GM18909 (cell line): ENCODE results near the gene ARL3.
"Not testable (repeated sequence)": the region's sequence is repeated elsewhere in the genome, so short reads cannot be mapped to it uniquely, and the experiment has no call there.

ENCODE experiments used
- ATAC-seq: cut with Tn5 transposase; IDR thresholded peaks from one replicate; pipeline ENCODE4 v1.9.1; 2021; ENCODE audit warnings: mild to moderate bottlenecking; ENCODE audit not compliant: unreplicated experiment, poor library complexity

ARL3 gene

GRCh38 chr10:102713814-102714620, at the start of gene ARL3:
TSS of gene ARL3 (minus strand) at chr10:102714397. CDS start at chr10:102714275, 122 bp downstream.
- ATAC-seq, result peak; percentile 84

GRCh38 chr10:102763037-102763607, 48.9 kb upstream of the ARL3 start:
- ATAC-seq, result no peak

- no peak for ATAC-seq
These were observed 48.3 kb upstream of the ARL3 start for GRCh38 chr10:102762401-102763015.

- ATAC-seq, result no peak
These were observed 47.8 kb upstream of the ARL3 start for GRCh38 chr10:102761981-102762380.

GRCh38 chr10:102759497-102760210, 45.5 kb upstream of the ARL3 start:
- no peak for ATAC-seq

GRCh38 chr10:102758933-102759262, 44.7 kb upstream of the ARL3 start:
- ATAC-seq, result not testable (repeated sequence)

GRCh38 chr10:102758240-102758932, 44.2 kb upstream of the ARL3 start:
- no peak for ATAC-seq

GRCh38 chr10:102757323-102757722, 43.1 kb upstream of the ARL3 start:
- no peak for ATAC-seq

GRCh38 chr10:102753718-102754117, 39.5 kb upstream of the ARL3 start:
- ATAC-seq, result no peak

- ATAC-seq, result no peak
These were observed 38.9 kb upstream of the ARL3 start for GRCh38 chr10:102752934-102753664.

GRCh38 chr10:102752266-102752930, 38.2 kb upstream of the ARL3 start:
- no peak for ATAC-seq

GRCh38 chr10:102745157-102745556, 31.0 kb upstream of the ARL3 start:
- ATAC-seq, result no peak

- no peak for ATAC-seq
These were observed 30.3 kb upstream of the ARL3 start for GRCh38 chr10:102744374-102745051.

- ATAC-seq, result peak; percentile 96
These were observed 29.6 kb upstream of the ARL3 start, which contains the start of gene WBP1L for GRCh38 chr10:102743588-102744373. TSS of gene WBP1L (plus strand) at chr10:102743948. CDS start at chr10:102744054, 106 bp downstream.

GRCh38 chr10:102743078-102743587, 28.9 kb upstream of the ARL3 start:
- ATAC-seq, result no peak

GRCh38 chr10:102742313-102742712, 28.1 kb upstream of the ARL3 start:
- ATAC-seq, result not testable (repeated sequence)

GRCh38 chr10:102741726-102742237, 27.6 kb upstream of the ARL3 start:
- ATAC-seq, result no peak
